GM19452 (cell line): Measurements from ENCODE around the gene EPB42.
A peak's percentile ranks its signal among the peaks of the same experiment; 100 is the strongest.
"Not testable (repeated sequence)": the region's sequence is repeated elsewhere in the genome, so short reads cannot be mapped to it uniquely, and the experiment has no call there.

Experiments used
- ATAC-seq: cut with Tn5 transposase; IDR thresholded peaks from one replicate; pipeline ENCODE4 v1.9.1; 2021; ENCODE audit not compliant: unreplicated experiment

The EPB42 gene

DNA sequence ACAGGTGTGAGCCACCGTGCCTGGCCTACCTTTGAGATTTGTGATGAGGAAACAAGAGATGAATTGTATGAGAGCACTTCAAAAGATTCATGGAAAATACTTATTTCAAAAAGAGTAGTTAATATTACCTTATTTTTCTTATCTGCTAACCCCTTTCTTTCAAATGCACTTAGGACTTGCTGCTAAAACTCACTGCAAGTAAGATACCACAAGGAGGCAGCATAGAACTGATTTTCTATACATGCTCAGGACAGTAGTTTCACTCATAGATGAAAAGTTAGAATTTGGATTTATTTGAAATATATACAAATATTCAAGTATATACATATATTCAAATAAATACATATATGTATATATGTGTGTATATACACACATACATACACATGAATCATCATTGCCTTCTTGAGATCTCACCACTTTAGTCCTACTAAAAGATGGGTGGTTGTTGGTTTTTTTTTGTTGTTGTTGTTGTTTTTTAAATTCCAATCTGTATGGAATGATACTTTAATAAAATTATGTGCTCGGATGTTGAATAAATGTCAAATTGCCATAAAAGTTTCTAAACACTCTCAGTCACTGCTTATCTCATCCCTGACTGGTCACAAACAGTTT, 33.2 kb downstream of the EPB42 start:
- ATAC-seq = no peak

- ATAC-seq = peak; percentile 18
Measured at GRCh38 chr15:43186003-43186353, 34.8 kb downstream of the EPB42 start.

DNA sequence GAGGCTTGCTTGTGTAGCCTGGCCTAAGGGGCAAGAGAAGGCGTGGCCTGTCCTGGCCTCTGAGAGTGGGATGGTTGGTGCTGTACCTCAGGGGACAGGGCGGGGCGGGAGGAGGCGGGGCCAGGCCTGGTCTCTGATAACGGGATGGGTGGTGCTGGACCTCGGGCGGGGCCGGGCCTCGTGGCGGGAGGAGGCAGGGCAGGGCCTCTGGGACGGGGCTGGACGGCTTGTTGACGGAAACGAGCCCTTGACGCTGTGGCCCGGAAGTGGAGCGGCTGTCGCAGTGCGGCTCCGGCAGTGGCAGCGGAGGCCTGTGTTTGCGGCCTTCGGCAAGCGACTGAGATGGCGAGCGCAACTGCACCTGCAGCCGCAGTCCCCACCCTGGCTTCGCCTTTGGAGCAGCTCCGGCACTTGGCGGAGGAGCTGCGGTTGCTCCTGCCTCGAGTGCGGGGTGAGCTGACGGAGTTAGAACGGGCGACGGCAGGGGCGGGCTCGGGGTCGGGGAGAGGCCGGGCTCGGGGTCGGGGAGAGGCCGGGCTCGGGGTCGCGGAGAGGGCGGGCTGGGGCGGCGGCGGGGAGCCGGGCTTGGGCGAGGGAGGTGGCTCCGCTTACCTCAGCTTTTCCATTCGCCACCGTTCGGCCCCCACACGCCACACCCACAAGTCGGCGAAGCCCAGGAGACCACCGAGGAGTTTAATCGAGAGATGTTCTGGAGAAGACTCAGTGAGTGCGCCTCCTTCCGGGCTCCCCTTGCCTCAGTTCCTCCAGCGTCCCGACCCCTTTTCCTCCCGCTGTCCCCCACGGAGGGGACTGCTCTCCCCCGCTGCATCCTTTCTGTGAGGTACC, 35.4 kb downstream of the EPB42 start, which contains the start of gene CCNDBP1:
Gene CCNDBP1, plus strand, starts transcription at position 247 of the 846 bp plus-strand sequence. Its CDS starts 96 bp downstream, at position 343.
- ATAC-seq = peak; percentile 95

- peak; percentile 6 for ATAC-seq
Measured at GRCh38 chr15:43184407-43185124, 36.3 kb downstream of the EPB42 start.

DNA sequence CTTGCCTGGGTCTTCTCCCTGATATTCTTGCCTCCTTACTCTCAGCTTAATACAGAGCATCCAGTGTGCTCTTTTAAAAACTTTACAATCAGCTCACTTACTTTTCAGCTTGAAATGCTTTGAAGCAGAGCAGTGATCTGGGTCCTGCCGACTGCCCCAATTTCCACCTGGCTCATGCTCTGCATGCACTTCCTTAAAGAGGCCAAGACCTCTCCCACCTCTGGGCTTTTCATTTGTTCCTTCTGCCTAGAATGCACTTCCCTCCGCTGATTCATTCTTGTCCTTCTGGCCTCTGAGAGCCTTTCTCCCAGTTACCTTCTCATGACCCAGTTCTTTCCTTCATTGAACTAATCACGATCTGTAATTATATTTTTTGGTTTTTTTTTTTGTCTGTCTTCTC, 37.5 kb downstream of the EPB42 start:
- no peak for ATAC-seq

GRCh38 chr15:43177147-43177546, 43.7 kb downstream of the EPB42 start:
- ATAC-seq = not testable (repeated sequence)

DNA sequence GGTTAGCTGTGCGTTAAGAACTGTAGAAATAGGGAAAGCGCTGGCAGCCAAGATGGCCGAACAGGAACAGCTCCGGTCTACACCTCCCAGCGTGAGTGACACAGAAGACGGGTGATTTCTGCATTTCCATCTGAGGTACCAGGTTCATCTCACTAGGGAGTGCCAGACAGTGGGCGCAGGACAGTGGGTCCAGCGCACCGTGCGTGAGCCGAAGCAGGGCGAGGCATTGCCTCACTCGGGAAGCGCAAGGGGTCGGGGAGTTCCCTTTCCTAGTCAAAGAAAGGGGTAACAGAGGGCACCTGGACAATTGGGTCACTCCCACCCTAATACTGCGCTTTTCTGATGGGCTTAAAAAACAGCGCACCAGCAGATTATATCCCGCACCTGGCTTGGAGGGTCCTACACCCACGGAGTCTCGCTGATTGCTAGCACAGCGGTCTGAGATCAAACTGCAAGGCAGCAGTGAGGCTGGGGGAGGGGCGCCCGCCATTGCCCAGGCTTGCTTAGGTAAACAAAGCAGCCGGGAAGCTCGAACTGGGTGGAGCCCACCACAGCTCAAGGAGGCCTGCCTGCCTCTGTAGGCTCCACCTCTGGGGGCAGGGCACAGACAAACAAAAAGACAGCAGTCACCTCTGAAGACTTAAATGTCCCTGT, 45.0 kb downstream of the EPB42 start:
- not testable (repeated sequence) for ATAC-seq

DNA sequence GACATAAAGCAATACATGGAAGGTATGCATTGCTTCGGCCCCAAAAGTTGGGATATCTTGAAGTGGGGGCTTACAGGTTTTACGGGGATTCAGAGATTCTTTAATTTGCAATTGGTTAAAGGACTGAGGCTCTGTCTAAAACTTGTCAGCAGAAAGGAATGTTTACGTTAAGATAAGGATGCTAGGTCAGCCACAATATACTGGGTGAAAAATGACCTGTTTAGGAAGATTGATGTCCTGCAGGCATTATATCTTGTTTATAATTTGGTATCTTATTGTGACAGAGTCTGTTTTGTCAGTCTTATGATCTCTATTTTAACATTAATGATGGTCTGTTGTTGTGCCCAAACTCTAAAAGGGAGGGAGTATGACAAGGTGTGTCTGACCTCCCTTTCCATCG, 50.9 kb downstream of the EPB42 start:
- no peak for ATAC-seq

GRCh38 chr15:43168192-43169107, 52.4 kb downstream of the EPB42 start:
- no peak for ATAC-seq

DNA sequence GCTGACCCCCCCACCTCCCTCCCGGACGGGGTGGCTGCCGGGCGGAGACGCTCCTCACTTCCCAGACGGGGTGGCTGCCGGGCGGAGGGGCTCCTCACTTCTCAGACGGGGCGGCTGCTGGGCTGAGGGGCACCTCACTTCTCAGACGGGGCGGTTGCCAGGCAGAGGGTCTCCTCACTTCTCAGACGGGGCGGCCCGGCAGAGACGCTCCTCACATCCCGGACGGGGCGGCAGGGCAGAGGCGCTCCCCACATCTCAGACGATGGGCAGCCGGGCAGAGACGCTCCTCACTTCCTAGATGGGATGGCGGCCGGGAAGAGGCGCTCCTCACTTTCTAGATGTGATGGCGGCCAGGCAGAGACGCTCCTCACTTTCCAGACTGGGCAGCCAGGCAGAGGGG, 53.6 kb downstream of the EPB42 start:
- not testable (repeated sequence) for ATAC-seq

DNA sequence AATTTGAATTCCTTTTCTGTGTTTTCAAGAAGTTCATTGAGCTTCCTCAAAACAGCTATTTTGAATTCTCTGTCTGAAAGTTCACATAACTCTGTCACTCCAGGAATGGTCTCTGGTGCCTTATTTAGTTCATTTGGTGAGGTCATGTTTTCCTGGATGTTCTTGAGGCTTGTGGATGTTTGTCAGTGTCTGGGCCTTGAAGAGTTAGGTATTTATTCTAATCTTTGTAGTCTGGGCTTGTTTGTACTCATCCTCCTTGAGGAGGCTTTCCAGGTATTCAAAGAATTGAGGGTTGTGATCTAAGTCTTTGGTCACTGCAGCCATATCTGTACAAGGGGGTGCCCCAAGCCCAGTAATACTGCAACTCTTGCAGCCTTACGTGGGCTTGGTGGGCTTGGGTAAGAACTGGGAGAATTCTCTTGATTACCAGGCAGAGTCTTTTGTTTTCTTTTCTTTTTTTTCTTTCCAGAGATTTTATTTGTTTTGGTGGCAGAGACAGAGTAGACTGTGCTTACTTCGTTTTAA, 55.0 kb downstream of the EPB42 start:
- no peak for ATAC-seq

DNA sequence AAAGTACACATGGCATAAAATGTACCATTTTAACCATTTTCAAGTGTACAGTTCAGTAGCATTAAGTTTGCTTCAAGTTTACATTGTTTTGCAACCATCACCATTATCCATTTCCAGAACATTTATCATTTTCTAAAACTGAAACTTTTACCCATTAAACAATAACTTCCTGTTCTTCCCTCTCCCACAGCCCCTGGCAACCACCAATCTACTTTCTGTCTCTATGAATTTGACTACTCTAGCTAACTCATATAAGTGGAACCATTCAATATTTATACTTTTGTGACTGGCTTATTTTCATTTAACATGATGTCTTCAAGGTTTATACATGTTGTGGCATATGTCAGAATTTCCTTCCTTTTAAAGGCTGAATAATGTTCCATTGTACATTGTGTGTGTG, 67.5 kb downstream of the EPB42 start:
- ATAC-seq = no peak

GRCh38 chr15:43151688-43152087, 69.1 kb downstream of the EPB42 start:
- no peak for ATAC-seq

GRCh38 chr15:43150191-43150929, 70.5 kb downstream of the EPB42 start:
- no peak for ATAC-seq
